IMR-90 (cell line): ENCODE data around the gene NABP1. TPM values are rescaled to one million over a fixed set of nuclear protein-coding genes. Genes with fewer than 3 reads are reported as not detected.
A peak's percentile ranks its signal among the peaks of the same experiment; 100 is the strongest.

ENCODE experiments used
- ATAC-seq: fragments of 200-7000 bp; cut with Tn5 transposase; 2 replicates; pipeline ENCODE4 v1.9.1; 2020; ENCODE audit warnings: low read depth, mild to moderate bottlenecking, moderate library complexity
- BruUV-seq: library from RNA; stranded (reverse); fragments of 400-500 nt; replicated peaks from 2 replicates; lab custom pipeline; 2021; lab: Mats Ljungman, UMichigan
- CTCF ChIA-PET: fragments of 300-600 bp; formaldehyde crosslinking; extraction: SDS; loops from one replicate; lab custom pipeline; 2021; ENCODE audit warnings: antibody characterized with exemption; lab: Yijun Ruan, JAX
- POLR2A ChIA-PET: fragments of 300-600 bp; sonication (Branson Sonifier 250); formaldehyde crosslinking; loops from one replicate; lab custom pipeline; 2022; ENCODE audit warnings: antibody characterized with exemption; ENCODE audit not compliant: unreplicated experiment; lab: Charles Lee
- DNase-seq: peaks from one replicate; pipeline ENCODE4 v3.0.0; 2013
- H2AFZ ChIP-seq: replicated peaks from 2 replicates; pipeline ENCODE3; 2013; ENCODE audit warnings: low read length, mild to moderate bottlenecking; ENCODE audit not compliant: poor library complexity
- H2AK5ac ChIP-seq: 2 replicates; pipeline ENCODE4 v1.6.1; 2013; ENCODE audit warnings: low read depth, low read length, inconsistent platforms
- H2AK9ac ChIP-seq: replicated peaks from 2 replicates; pipeline ENCODE3; 2013; ENCODE audit warnings: mild to moderate bottlenecking, low read depth, low read length, moderate library complexity; ENCODE audit not compliant: poor library complexity
- H2BK120ac ChIP-seq: 2 replicates; pipeline ENCODE4 v1.6.1; 2013; ENCODE audit warnings: low read depth, low read length, inconsistent platforms
- H2BK15ac ChIP-seq: 3 replicates; pipeline ENCODE4 v1.6.1; 2013; ENCODE audit warnings: low read depth, low read length, inconsistent platforms
- H2BK20ac ChIP-seq: 2 replicates; pipeline ENCODE4 v1.6.1; 2013; ENCODE audit warnings: low read depth, mild to moderate bottlenecking, inconsistent platforms, low read length, moderate library complexity
- H2BK5ac ChIP-seq: 2 replicates; pipeline ENCODE4 v1.6.1; 2013; ENCODE audit warnings: mild to moderate bottlenecking, low read depth, low read length, inconsistent platforms; ENCODE audit not compliant: poor library complexity, severe bottlenecking
- H3K14ac ChIP-seq: replicated peaks from 2 replicates; pipeline ENCODE4 v1.6.1; 2013; ENCODE audit warnings: low read depth, low read length, inconsistent platforms
- H3K18ac ChIP-seq: 2 replicates; pipeline ENCODE4 v1.6.1; 2013; ENCODE audit warnings: low read depth, low read length, control low read depth
- H3K23ac ChIP-seq: 2 replicates; pipeline ENCODE4 v1.6.1; 2013; ENCODE audit warnings: low read depth, low read length, inconsistent platforms
- H3K27ac ChIP-seq: 2 replicates; pipeline ENCODE4 v1.5.1; 2013; ENCODE audit warnings: mild to moderate bottlenecking, control low read depth, low read length; ENCODE audit not compliant: insufficient read depth
- H3K27me3 ChIP-seq: 2 replicates; pipeline ENCODE4 v1.6.1; 2013; ENCODE audit warnings: low read length; ENCODE audit not compliant: control insufficient read depth, insufficient read depth
- H3K36me3 ChIP-seq: 2 replicates; pipeline ENCODE4 v1.6.1; 2013; ENCODE audit warnings: low read length, mixed read lengths; ENCODE audit not compliant: control insufficient read depth, insufficient read depth
- H3K4ac ChIP-seq: 2 replicates; pipeline ENCODE4 v1.6.1; 2013; ENCODE audit warnings: low read depth, low read length, inconsistent platforms
- H3K4me1 ChIP-seq: 2 replicates; pipeline ENCODE4 v1.6.1; 2013; ENCODE audit warnings: low read length, mixed read lengths; ENCODE audit not compliant: control insufficient read depth, insufficient read depth
- H3K4me2 ChIP-seq: 2 replicates; pipeline ENCODE4 v1.6.1; 2013; ENCODE audit warnings: low read depth, mild to moderate bottlenecking, control low read depth, low read length, moderate library complexity
- H3K4me3 ChIP-seq: 2 replicates; pipeline ENCODE4 v1.5.1; 2013; ENCODE audit warnings: low read depth, mild to moderate bottlenecking, control low read depth, low read length, moderate library complexity; ENCODE audit not compliant: insufficient read depth
- H3K56ac ChIP-seq: 2 replicates; pipeline ENCODE4 v1.6.1; 2013; ENCODE audit warnings: low read length, inconsistent platforms; ENCODE audit not compliant: insufficient read depth; ENCODE audit errors: extremely low read depth
- H3K79me1 ChIP-seq, 2 experiments: 2 replicates each; pipeline ENCODE4 v1.6.1; 2013; ENCODE audit warnings: low read length in 2 of 2, inconsistent platforms in 1 of 2, low read depth in 1 of 2
- H3K9ac ChIP-seq: 2 replicates; pipeline ENCODE4 v1.6.1; 2013; ENCODE audit warnings: low read depth, low read length, control low read depth
- H3K9me1 ChIP-seq: 2 replicates; pipeline ENCODE4 v1.6.1; 2013; ENCODE audit warnings: low read length, inconsistent platforms; ENCODE audit not compliant: insufficient read depth
- H3K9me3 ChIP-seq: 2 replicates; pipeline ENCODE4 v1.6.1; 2013; ENCODE audit warnings: low read length; ENCODE audit not compliant: control insufficient read depth, insufficient read depth
- H4K20me1 ChIP-seq: 2 replicates; pipeline ENCODE4 v1.6.1; 2013; ENCODE audit warnings: low read length, inconsistent platforms; ENCODE audit not compliant: insufficient read depth
- H4K5ac ChIP-seq: 2 replicates; pipeline ENCODE4 v1.6.1; 2013; ENCODE audit warnings: mild to moderate bottlenecking, low read depth, low read length, control low read depth
- H4K8ac ChIP-seq, 2 experiments: 2 replicates each; pipeline ENCODE4 v1.6.1; 2013; ENCODE audit warnings: low read depth in 2 of 2, low read length in 2 of 2, control low read depth in 1 of 2, inconsistent platforms in 1 of 2
- H4K91ac ChIP-seq: 2 replicates; pipeline ENCODE4 v1.6.1; 2013; ENCODE audit warnings: low read depth, low read length, inconsistent platforms; ENCODE audit not compliant: insufficient read depth
- BHLHE40 ChIP-seq: fragments of 150-350 bp; IDR thresholded peaks from 2 replicates; pipeline ENCODE4 v1.6.1; 2016; ENCODE audit warnings: mild to moderate bottlenecking, low read depth, low read length
- CHD1 ChIP-seq: IDR thresholded peaks from 2 replicates; pipeline ENCODE4 v1.6.1; 2012; ENCODE audit warnings: low read depth, low read length, improper control_type of control experiment
- MAFK ChIP-seq: IDR thresholded peaks from 2 replicates; pipeline ENCODE4 v1.6.1; 2012; ENCODE audit warnings: low read depth, low read length, improper control_type of control experiment
- POLR2A ChIP-seq: IDR thresholded peaks from 2 replicates; pipeline ENCODE4 v1.6.1; 2012; ENCODE audit warnings: mild to moderate bottlenecking, low read depth, low read length
- RFX5 ChIP-seq: IDR thresholded peaks from 2 replicates; pipeline ENCODE4 v1.8.0; 2012; ENCODE audit warnings: low read depth, mild to moderate bottlenecking, low read length, moderate library complexity
- WGBS, 2 experiments: methylation state at CpG; one replicate each; pipeline versions ENCODE4 v1.1.5 to v1.1.7; 2013; ENCODE audit warnings: missing lambda C conversion rate in 2 of 2; ENCODE audit not compliant: insufficient read length in 1 of 2; ENCODE audit errors: extremely low coverage in 2 of 2; 5-methylcytosine and 5-hydroxymethylcytosine counted together
- dilution Hi-C: fragments of 300-500 bp; cut with HindIII; formaldehyde crosslinking; loops from one replicate; pipeline ENCODE4 v1.14.3; 2018; ENCODE audit warnings: low sequenced_read_pairs; ENCODE audit not compliant: unreplicated experiment
- in situ Hi-C: fragments of 300-500 bp; cut with MboI; formaldehyde crosslinking; loops from 3 replicates; pipeline ENCODE4 v1.14.3; 2019; ENCODE audit warnings: low sequenced_read_pairs, inconsistent platforms, mixed read lengths
- intact Hi-C: fragments of 100-400 bp; cut with micrococcal nuclease; formaldehyde crosslinking; loops from 2 replicates; pipeline ENCODE4 v1.10.0; 2022
- polyA plus RNA-seq, 3 experiments: library from polyadenylated mRNA; depleted of rRNA; stranded (reverse); fragments of >200 nt; gene quantifications; 2 replicates each; pipeline ENCODE4 v1.2.3, GENCODE V29; 2012; ENCODE audit warnings: low replicate concordance in 1 of 3
- total RNA-seq: library from RNA; depleted of rRNA; stranded (reverse); fragments of >200 nt; gene quantifications from 2 replicates; pipeline ENCODE4 v1.2.3, GENCODE V29; 2012
- TF ChIP-seq, protein P1 (sequence below): conservative IDR thresholded peaks from 2 replicates; pipeline ENCODE4 v1.5.1; 2012; ENCODE audit warnings: mild to moderate bottlenecking, low read depth, low read length, improper control_type of control experiment
- TF ChIP-seq, protein P2 (sequence below): fragments of 150-350 bp; IDR thresholded peaks from 2 replicates; pipeline ENCODE4 v1.6.1; 2017; ENCODE audit warnings: mild to moderate bottlenecking, antibody characterized with exemption, low read length, low read depth

The NABP1 gene
- total and polyA plus RNA-seq, 2 of the 4 experiments (the other 2 are of a cell fraction) = 57.7 to 73.3 TPM

DNA sequence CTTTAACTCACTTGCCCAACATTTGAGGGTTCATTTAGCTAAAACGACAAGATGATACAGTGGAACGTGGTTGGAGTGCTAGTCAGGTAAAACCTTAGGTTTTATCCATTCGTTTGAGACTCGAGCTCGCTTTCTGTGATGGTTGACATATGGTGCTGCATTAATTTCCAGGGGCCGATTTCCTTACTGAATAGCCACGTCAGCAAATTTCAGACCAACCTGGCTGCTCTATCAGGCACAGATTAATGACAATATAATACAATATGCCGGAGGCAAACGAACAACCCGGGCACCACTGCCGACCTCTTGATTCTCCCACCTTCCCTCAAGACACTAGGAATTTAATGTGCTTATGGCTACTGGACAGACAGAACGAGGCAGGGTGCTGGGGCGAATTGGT, 42.0 kb downstream of the NABP1 start:
- DNase-seq = no peak
- POLR2A ChIA-PET = no interaction called here

More for the DNA sequence above, 42.0 kb downstream of the NABP1 start:
- Histone ChIP-seq H3K27me3 (no peaks in the 10 kb centered on the region; the same call in 1 of the 2 replicates), H4K20me1 (no peaks in the 10 kb centered on the region), H3K36me3 (no peaks in the 10 kb centered on the region), H3K9me3 (no peaks in the 10 kb centered on the region), H3K18ac (no peak overlapping the region), H3K9me1 (no peaks in the 10 kb centered on the region), H2AK9ac (no peak overlapping the region), H3K56ac (no peak overlapping the region), H3K79me1 (no peaks in the 10 kb centered on the region), H2BK5ac (no peak overlapping the region), H3K23ac (no peak overlapping the region), H3K4ac (no peak overlapping the region), H2BK20ac (no peak overlapping the region), H4K91ac (no peak overlapping the region), H2BK15ac (no peak overlapping the region), H2AFZ (no peak overlapping the region), H3K4me3 (no peak overlapping the region), H3K14ac (no peak overlapping the region), H3K27ac (no peak overlapping the region), H3K9ac (no peak overlapping the region), H3K4me1 (no peaks in the 10 kb centered on the region), H3K4me2 (no peak overlapping the region), H4K8ac (no peak overlapping the region), H2AK5ac (no peak overlapping the region), H4K5ac (no peak overlapping the region), H2BK120ac (no peak overlapping the region)
- no TSS peak for BruUV-seq
- dilution Hi-C loops = no loop called here
- TF ChIP-seq MAFK (peak; percentile 95), BHLHE40 (no peak), CHD1 (no peak), RFX5 (no peak), POLR2A (no peak)
- TF ChIP-seq, protein P1, sequence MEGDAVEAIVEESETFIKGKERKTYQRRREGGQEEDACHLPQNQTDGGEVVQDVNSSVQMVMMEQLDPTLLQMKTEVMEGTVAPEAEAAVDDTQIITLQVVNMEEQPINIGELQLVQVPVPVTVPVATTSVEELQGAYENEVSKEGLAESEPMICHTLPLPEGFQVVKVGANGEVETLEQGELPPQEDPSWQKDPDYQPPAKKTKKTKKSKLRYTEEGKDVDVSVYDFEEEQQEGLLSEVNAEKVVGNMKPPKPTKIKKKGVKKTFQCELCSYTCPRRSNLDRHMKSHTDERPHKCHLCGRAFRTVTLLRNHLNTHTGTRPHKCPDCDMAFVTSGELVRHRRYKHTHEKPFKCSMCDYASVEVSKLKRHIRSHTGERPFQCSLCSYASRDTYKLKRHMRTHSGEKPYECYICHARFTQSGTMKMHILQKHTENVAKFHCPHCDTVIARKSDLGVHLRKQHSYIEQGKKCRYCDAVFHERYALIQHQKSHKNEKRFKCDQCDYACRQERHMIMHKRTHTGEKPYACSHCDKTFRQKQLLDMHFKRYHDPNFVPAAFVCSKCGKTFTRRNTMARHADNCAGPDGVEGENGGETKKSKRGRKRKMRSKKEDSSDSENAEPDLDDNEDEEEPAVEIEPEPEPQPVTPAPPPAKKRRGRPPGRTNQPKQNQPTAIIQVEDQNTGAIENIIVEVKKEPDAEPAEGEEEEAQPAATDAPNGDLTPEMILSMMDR = no peak
- TF ChIP-seq, protein P2, sequence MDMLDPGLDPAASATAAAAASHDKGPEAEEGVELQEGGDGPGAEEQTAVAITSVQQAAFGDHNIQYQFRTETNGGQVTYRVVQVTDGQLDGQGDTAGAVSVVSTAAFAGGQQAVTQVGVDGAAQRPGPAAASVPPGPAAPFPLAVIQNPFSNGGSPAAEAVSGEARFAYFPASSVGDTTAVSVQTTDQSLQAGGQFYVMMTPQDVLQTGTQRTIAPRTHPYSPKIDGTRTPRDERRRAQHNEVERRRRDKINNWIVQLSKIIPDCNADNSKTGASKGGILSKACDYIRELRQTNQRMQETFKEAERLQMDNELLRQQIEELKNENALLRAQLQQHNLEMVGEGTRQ = no peak
- ATAC-seq = no peak
- intact Hi-C loops = no loop called here
- CTCF ChIA-PET = no interaction called here
- in situ Hi-C loops = no loop called here
- 86% methylated on average over 5 of the region's 13 CpGs; no CpG with 5 or more reads in 1 of the 2 experiments for WGBS, 2 experiments
